ENCODE data around the gene PRPF8.
"Not testable (repeated sequence)": the region's sequence is repeated elsewhere in the genome, so short reads cannot be mapped to it uniquely, and the experiment has no call there.

Gene PRPF8

DNA sequence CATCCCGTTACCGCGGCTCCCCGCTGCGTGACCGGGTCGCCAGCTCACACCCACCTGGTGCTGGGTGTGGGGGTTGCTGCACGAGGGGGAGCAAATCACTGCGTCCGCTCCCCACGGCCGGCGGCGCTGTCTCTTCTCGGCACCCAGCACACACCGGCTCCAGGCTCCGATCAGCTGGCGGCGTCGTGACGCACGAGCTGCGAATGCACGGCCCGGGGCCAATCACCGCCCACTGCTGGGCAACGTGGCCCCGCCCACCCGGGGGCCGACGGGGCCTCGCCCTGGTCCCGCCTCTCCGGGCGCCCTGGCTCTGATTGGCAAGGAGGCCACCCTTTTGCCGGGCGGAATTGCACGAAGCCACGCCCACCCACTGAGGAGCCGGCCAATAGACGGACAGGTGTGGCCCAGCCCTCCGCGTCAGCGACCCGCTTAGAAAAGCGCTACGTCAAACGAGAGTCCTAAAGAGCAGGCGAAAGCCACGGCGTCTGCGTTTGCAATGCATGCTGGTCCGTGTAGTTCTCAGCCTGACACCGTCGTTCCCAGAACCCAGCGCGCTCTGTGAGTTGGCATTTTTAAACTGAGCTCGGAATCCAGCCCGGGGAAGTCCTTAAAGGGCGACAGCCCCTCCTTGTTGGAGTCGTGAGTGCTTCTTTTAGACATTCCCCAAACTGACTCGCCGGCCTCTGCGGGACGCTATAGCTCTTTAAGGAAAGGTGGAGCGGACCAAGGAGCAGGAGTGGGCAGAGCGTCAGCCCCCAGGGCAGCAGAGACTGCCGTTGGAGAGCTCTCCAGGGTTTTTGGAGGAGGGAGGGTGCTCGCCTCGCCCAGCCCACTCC, 31.6 kb upstream of the PRPF8 start:
- DNase-seq, result peak; percentile 100

DNA sequence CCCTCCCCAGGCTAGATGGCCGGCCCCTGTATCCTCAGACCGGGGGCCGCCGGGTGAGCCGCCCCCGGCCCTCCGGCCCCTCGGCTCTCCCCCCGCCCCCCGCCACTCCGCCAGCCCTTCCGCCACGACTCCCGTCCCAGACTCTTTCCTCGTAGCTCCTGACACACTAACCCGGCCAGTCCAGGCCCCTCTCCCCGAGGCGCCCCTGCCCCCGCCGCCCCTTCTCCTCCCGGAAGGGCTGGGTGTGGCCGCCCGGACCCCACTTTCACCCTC, 31.1 kb upstream of the PRPF8 start:
- DNase-seq, result no peak

DNA sequence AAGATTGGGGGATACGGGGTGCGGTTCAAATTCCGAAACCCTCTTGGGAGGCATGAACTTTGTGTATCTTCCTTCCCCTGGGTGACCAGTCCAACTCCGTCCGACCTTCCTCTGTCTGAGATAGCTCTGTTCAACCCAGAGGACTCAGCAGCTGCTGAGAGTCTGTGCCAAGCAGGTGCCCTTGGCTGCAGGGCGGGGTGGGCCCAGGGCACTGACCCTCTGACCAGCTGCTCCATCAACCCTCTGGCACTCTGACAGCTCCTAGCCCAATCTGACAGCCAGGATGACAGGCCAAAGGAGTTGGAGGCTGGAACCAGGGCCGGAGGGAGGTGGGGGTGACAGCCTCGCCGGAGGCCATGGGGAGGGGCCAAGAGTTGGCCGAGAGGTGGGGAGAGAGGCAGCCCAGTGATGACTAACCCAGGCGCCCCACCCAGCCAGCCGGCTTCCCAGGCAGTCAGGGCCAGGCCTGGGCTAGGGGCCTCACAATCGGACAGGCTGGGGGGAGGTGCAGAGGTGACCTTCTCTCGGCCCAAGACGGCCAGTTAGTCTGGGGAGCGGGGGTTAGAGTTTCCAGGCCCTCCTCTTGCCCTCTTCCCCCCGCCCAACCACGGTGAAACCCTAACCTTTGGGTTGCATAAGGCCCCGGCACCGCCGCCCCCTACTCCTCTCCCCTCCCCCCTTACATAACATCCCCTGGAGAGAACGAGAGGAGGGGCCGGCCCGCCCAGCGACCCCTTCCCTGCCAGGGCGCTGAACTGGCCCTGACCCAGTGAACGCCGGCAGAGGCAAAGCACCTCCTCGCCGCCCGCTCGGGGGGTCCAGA, 30.5 kb upstream of the PRPF8 start:
- peak; percentile 91 for DNase-seq

DNA sequence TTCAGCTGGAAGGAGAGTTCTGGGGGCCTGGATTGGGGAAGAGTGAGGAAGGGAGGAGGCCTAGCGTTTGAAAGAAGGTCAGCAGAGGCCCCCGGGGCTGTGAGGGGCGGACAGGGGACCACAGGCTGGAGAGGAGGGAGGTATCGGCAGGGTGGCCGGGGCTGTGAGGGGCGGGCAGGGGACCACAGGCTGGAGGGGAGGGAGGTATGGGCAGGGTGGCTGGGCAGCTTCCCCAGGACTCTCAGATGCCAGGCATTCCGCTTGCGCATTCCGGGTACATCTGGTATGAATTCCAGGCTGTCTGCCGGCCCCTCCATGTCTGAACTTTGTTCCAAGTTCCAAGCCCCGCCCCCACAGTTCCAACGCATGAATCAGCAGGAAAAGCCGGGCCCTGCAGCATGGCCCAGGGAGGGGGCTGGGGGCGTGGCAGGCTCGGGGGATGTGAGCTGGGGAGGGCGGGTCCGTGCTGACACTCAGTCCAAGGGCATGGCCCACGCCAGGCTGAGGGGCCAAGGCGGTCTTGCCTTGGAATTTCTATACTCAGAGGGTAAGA, 29.8 kb upstream of the PRPF8 start:
- peak; percentile 86 for DNase-seq

DNA sequence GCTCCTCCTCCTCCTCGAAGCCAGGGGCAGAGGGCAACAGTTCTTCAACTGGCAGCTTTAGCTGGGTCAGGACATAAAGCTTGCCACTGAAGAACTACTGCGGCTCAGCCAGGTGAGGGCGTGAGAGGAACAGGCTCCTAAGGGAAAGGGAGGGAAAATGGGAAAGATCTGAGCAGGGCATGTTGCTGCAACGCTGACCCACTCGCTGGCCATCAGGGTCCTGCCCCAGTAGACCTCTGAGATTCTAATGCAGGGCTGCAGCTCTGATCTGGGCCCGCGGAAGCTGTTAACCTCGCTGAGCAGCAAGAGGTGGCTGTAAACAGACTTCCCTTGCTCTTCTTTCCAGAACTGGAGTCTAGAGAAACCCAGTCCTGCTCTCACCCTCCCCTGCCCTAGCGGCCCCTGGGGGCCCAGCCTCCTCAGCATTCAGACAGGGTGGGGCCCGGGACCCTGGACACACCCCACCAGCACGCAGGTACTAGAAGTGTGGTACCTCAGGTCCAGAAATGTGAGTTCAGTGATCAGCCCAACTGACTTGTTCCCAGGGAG, 29.3 kb upstream of the PRPF8 start:
- peak; percentile 52 for DNase-seq

DNA sequence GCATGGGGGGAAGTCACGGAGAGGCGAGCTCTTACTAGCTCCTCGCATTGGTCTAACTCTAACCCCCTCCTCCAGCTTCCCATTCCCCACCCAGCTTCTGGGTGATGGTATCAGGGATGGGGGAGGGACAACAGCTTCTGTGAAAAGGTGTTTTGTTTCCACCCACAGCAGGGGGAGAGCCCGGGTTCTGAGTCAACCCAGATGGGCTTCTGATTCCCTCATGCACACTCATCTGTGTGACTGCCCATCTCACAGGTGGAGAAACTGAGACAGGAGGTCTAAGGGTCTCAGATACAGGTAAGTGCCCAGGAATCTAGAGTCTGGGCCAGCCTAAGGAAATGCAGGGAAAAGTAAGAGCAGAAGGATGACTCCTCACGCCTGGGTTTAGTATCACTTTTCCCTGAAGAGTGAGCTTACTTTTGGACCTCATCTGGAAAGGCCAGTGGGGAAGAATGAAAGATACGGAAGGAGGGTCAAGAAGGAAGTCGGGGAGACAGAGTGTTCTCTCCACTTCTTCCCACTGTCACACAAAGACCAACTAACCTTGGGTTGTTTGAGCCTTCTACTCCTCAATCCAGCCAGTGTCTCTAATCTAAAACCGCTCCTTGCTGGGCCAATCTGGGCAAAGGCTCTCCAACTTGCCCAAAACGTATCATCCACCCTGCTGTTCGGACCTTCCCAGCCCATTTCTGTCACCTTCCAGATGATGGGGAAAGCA, 28.7 kb upstream of the PRPF8 start:
- DNase-seq, result no peak

DNA sequence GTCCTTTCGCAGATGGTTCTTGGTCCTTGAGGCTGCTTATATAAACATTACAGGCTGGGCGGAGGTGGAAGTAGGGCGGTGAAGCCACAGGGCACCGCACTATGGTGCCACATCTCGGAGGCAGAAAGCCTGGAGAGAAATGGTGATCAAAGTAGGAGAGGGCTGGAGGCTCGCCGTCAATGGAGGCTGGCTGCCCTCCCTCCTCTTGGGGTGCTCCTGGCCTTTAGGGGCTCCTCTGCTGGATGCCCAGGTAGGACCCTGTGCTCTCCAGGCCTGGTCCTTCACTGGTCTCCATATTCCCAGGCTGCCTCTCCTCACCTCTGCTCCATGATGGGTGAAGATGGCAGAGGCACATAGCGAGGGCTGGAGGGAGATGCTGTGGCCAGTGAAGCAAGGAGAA, 27.6 kb upstream of the PRPF8 start:
- no peak for DNase-seq

DNA sequence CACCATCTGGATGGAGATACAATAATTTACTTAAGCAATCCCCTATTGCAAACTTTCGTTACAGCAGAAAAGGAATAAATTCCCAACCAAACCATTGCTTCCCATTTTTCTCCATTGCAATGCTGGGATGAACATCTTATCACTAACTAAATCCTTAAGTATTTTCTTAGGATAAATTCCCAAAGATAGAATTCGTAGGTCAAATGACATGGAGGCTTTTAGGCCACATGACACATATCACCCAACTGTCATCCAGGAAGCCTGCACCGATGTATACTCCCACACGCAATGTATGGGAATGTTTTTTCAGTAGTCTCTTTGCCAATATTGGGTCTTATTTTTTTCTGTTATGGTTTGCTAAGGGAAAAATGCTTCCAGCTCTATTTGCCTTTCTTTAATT, 27.1 kb upstream of the PRPF8 start:
- no peak for DNase-seq

DNA sequence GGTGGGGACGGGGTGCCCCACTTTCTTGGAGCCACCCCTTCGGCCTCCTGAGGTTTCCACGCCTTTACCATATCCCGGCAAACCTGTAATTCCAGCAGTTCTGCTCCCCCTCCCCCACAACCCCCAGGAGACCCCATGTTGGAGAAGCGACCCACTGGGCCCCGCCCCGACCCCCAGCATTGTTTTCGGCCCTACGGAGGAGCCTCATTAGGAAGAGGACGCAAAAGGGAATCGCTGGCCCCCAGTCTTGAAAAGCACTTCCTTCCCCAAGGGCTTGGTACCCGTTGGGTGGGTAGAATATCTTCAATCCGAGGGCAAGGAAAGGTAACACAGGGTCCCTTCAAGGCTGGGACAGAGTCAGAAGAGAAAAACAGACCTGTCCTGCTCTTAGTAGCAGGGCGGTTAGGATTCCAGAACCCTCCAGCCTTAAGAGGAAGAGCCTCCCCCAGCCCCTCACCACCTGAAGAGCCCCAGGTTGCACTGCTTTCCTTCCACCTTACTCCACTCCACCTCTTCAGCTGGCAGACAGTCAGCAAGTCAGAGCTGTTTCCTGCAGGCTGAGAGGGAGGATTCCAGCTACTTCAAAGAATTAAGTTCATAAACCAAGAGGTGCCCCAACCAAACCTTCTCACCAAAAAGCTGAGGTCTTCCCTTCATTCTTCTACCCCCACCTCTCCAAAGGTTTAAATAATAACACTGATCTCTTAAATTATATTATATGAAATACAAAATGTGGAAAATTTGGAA, 26.3 kb upstream of the PRPF8 start:
- DNase-seq, result no peak

DNA sequence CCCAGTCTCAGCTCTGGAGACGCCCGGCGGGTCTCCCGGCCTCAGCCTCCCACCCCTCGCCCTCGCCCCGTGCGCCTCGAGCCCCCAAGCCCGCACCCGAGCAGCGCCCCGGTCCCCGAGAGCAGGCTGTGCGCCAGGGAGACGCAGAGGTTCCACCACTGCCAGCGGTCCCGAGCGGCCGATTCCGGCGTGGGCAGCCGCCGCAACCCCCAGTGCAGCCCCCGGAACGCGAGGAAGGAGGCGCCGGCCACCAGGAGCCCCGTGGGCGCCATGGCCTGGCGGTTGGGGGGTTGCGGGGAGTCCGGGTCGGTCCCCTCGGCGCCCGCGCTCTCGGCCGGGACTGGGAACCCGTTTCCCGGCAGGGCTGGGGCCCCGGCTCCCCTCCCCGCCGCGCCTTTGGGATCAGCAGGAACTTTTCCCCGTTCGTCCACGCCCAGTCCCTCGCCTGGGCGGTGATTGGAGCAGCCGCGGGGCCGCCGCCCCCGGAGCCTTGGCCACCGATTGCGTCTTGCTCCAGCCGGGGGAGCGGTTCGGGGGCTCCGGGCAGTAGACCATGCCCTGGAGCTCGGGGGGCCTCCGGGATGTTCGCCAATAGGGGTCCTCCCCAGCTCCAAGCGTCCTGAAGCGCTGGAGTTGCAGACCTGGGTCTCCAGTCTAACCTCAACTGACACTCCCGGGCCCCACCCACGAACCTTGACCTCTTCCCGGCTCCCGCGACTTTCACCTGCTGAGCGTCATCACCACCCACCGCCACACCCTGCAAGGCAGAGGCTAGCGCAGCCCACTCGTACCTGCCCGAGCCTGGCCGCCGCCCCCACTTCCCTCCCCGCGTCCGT, 25.5 kb upstream of the PRPF8 start, which contains the start of gene TLCD2:
Gene TLCD2 (minus strand): TSS at position 407 of the 836 bp plus-strand sequence. CDS start 135 bp downstream, at position 272.
- peak; percentile 53 for DNase-seq

DNA sequence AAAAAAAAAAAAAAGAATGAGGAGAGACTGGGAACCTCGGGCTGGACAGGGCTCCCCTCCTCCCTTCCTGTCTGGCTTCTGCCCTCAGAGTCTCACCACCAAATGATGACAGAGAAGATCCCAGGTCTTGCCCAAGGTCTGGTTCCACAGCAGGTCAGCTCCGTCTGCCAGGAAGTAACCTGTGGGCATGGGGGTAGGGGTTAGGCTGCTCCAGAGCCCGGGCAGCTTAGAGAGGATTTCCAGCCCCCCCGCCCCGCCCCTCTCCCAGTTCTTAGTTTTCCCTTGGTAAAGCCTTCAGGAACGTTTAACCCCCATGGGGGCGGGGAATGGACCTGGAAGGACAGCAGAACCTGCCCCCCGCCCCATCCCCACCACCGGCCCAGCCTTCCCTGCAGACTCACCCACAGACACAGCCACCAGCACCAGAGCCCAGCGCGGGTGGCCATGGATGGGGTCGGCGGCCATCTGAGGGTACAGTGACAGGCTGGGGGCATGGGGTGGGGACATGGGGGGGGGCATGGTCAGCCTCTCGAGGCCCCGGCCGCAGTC, 24.8 kb upstream of the PRPF8 start:
- DNase-seq, result no peak

DNA sequence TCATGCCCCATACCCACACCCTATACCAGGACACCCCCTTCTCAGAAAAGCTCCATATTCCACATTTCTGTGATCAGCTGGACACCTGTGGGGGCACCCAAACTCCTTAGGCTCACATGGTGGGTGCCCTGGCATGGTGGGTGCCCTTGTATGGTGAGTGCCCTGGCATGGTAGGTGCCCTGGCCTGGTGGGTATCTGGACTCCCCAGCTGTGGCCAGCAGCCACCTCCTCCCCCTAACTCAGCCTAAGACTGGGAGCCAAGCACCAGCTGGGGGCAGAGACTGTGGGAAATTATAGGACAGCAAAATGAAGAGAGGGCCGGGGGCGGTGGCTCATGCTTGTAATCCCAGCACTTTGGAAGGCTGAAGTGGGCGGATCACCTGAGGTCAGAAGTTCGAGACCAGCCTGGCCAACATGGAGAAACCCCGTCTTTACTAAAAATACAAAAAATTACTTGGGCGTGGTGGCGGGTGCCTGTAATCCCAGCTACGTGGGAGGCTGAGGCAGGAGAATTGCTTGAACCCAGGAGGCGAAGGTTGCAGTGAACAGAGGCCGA, 24.2 kb upstream of the PRPF8 start:
- DNase-seq, result not testable (repeated sequence)

DNA sequence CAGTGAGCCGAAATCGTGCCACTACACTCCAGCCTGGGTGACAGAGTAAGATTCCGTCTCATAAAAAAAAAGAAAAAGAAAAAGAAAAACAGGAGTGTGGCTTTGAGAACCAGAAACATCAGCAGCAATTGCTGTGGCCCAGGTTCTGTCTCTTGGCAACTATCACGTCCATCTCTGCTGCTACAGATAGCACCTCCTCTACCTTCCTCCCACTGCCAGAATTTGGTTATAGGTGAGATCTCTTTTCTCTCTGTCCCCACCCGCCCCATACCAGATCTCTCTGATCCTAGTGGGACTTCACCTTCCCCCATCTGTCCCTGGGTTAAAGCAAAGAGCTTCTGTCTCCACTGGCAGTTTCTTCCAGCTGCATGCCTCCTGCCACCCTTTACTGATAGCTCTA, 22.4 kb upstream of the PRPF8 start:
- no peak for DNase-seq

DNA sequence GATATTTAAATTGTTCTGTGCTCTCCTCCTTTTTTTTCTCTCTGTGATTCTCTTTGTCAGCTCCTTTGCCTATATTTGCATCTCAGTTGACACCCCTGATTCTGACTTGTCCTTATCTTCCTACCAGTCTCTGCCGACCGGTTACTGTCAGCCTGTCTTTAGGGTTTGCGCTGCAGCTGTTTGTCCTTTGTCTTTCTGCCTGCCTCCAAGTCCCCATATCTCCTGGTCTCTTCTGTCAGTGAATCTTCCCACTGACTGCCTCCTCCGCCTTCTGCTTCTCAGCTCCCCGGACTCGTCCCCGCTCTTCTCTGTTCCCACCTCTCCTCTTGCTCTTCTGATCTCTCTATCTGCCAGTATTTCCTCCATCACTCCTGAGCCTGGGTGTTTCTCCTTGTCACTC, 20.3 kb upstream of the PRPF8 start:
- DNase-seq, result no peak

DNA sequence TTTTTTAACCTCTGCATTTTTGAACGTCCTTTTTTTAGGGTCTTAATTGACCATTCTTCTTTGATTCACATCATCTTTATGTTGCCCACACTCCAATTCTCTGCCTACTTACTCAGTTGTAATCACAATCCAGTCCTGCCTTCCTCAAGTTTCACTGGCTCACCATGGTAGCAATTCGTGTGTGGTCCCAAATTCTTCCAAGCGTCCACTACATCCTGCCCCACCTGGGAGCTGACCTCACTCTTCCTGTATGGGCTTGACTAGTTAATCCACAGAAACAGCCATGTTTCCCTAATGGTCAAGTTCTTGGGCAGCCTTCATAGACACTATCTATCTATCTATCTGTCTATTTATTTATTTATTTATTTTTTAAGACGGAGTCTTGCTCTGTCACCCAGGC, 18.4 kb upstream of the PRPF8 start:
- DNase-seq, result no peak

DNA sequence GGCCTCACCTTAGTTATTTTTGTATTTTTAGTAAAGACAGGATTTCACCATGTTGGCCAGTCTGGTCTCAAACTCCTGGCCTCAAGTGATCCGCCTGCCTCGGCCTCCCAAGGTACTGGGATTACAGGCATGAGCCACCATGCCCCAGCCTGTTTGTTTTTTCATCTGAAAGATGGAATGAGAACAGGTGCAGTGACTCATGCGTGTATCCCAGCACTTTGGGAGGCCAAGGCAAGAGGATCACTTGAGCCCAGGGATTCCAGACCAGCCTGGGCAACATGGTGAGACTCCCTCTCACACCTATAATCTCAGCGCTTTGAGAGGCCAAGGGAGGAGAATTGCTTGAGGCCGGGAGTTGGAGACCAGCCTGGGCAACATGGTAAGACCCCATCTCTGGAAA, 15.2 kb upstream of the PRPF8 start:
- DNase-seq, result not testable (repeated sequence)

DNA sequence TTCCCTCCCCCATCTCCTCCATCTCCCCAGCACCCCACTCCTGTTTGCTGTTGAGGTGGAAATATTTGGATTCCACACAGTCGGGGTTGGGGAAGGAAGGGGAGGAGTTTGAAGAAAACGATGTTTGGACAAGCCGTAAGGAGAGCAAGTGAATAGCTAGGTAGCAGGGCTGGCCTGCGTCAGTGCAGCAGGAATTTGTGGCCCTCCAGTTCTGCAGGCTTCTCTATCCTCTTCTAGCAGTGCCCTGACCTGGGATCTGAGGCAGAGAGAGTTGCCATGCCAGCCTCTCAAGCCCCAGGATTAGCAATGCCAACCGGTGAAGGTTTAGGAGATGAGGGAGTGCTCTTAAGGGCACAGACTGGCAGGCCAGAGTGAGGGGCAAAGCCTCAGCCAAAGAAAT, 13.0 kb upstream of the PRPF8 start:
- DNase-seq, result no peak

DNA sequence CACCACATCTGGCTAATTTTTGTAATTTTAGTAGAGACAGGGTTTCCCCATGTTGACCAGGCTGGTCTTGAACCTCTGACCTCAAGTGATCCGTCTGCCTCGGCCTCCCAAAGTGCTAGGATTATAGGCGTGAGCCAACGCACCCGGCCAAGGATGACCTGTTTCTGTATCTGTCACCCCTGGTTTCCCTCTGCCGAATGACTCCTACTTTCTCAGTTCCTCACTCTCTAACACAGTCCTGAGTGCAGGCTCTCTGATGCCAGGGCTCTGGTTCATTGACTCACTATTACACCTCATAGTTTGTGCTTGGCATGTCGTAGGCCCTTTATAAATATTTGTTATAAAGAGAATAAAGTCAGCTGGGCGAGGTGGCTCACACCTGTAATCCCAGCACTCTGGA, 10.7 kb upstream of the PRPF8 start:
- DNase-seq, result no peak

DNA sequence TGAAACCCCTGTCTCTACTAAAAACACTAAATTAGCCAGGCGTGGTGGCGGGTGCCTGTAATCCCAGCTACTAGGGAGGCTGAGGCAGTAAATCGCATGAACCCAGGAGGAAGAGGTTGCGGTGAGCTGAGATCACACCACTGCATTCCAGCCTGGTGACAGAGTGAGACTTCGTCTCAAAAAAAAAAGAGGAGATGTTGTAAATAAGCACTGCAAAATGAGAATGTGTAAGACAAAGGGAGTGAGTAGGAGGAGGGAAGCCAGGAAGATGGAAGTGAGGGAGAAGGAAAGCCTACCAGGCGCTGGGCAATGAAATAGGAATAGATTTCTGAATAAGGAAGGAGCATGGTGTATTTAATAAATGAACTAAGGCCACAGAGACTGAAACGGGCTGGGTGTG, 8.7 kb upstream of the PRPF8 start:
- no peak for DNase-seq

DNA sequence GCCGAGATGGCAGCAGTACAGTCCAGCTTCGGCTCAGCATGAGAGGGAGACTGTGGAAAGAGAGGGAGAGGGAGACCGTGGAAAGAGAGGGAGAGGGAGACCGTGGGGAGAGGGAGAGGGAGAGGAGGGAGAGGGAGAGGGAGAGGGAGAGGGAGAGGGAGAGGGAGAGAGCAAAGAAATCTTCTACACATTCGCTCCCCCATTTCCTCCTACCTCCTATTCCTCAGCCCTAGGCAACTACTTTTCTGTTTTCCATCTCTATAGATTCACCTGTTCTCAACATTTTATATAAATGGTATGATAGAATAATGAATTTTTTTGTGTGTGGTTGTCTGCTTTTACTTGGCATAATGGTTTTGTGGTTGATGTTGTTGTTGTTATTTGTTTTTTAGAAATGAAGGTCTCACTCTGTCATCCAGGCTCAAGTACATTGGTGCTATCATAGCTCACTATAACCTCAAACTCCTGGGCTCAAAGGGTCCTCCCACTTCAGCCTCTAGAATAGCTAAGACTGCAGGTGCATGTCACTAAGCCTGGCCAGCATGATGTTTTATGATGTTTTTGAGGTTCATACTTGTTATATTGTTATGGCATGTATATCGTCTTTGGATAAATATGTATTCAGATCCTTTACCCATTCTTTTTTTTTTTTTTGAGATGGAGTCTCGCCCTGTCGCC, 6.0 kb upstream of the PRPF8 start:
- DNase-seq, result no peak
